HG03521 (cell line): ENCODE measurements around the gene PROP1.
A peak's percentile ranks its signal among the peaks of the same experiment; 100 is the strongest.
"Not testable (repeated sequence)": the region's sequence is repeated elsewhere in the genome, so short reads cannot be mapped to it uniquely, and the experiment has no call there.

Experiments
- ATAC-seq: cut with Tn5 transposase; IDR thresholded peaks from one replicate; pipeline ENCODE4 v1.9.1; 2021; ENCODE audit warnings: mild to moderate bottlenecking, moderate library complexity; ENCODE audit not compliant: unreplicated experiment

Gene PROP1

GRCh38 chr5:177982956-177983355 is 13.1 kb downstream of the PROP1 start:
- no peak for ATAC-seq

GRCh38 chr5:177982072-177982727 is 13.8 kb downstream of the PROP1 start:
- ATAC-seq: no peak

- ATAC-seq: no peak
These were observed 14.6 kb downstream of the PROP1 start for GRCh38 chr5:177981296-177982071.

GRCh38 chr5:177980743-177981151 is 15.3 kb downstream of the PROP1 start:
- ATAC-seq: no peak

GRCh38 chr5:177977600-177977999 is 18.4 kb downstream of the PROP1 start:
- ATAC-seq: not testable (repeated sequence)

- ATAC-seq: no peak
These were observed 22.9 kb downstream of the PROP1 start for GRCh38 chr5:177973066-177973635.

- no peak for ATAC-seq
These were observed 23.4 kb downstream of the PROP1 start for GRCh38 chr5:177972613-177973012.

- ATAC-seq: not testable (repeated sequence)
These were observed 24.0 kb downstream of the PROP1 start for GRCh38 chr5:177972014-177972413.

- ATAC-seq: no peak
These were observed 27.3 kb downstream of the PROP1 start for GRCh38 chr5:177968661-177969211.

- ATAC-seq: no peak
These were observed 28.7 kb downstream of the PROP1 start for GRCh38 chr5:177967221-177967887.

GRCh38 chr5:177966839-177967166 is 29.2 kb downstream of the PROP1 start:
- no peak for ATAC-seq

- ATAC-seq: no peak
These were observed 29.8 kb downstream of the PROP1 start for GRCh38 chr5:177966009-177966838.

GRCh38 chr5:177964471-177964870 is 31.6 kb downstream of the PROP1 start:
- no peak for ATAC-seq

- ATAC-seq: no peak
These were observed 32.1 kb downstream of the PROP1 start for GRCh38 chr5:177963966-177964365.

- ATAC-seq: no peak
These were observed 36.7 kb downstream of the PROP1 start for GRCh38 chr5:177959315-177959714.

GRCh38 chr5:177958696-177959095 is 37.3 kb downstream of the PROP1 start:
- no peak for ATAC-seq

- ATAC-seq: no peak
These were observed 38.8 kb downstream of the PROP1 start for GRCh38 chr5:177957241-177957640.

- ATAC-seq: not testable (repeated sequence)
These were observed 42.9 kb downstream of the PROP1 start for GRCh38 chr5:177953101-177953500.

GRCh38 chr5:177949656-177950055 is 46.4 kb downstream of the PROP1 start:
- not testable (repeated sequence) for ATAC-seq

GRCh38 chr5:177949065-177949464 is 47.0 kb downstream of the PROP1 start:
- ATAC-seq: peak; percentile 86
